GM13976 (cell line): ENCODE data around the gene HDAC10.

Experiments used
- DNase-seq: peaks from one replicate; pipeline ENCODE4 v3.0.0; 2012; ENCODE audit warnings: low spot score
- CTCF ChIP-seq: IDR thresholded peaks from 2 replicates; pipeline ENCODE4 v1.5.1; 2012; ENCODE audit warnings: borderline replicate concordance, mild to moderate bottlenecking; ENCODE audit not compliant: insufficient read depth; ENCODE audit errors: extremely low read depth, missing control alignments, control extremely low read depth
- in situ Hi-C: fragments of 300-500 bp; cut with MboI; formaldehyde crosslinking; loops from one replicate; pipeline ENCODE4 v1.12.0; 2022; ENCODE audit warnings: low sequenced_read_pairs, mixed read lengths, inconsistent platforms; ENCODE audit not compliant: unreplicated experiment

The HDAC10 gene

GRCh38 chr22:50216055-50216683, 34.9 kb downstream of the HDAC10 start:
- no peak for DNase-seq
- in situ Hi-C loops: no loop called here
- no peak for TF ChIP-seq CTCF

GRCh38 chr22:50215297-50216054, 35.6 kb downstream of the HDAC10 start:
- in situ Hi-C loops: no loop called here
- no peak for DNase-seq
- no peak for TF ChIP-seq CTCF

- no peak for DNase-seq
- in situ Hi-C loops: no loop called here
- TF ChIP-seq CTCF: no peak
Measured at GRCh38 chr22:50213263-50213662, 37.8 kb downstream of the HDAC10 start.

GRCh38 chr22:50211147-50211546, 39.9 kb downstream of the HDAC10 start:
- DNase-seq: no peak
- no peak for TF ChIP-seq CTCF
- in situ Hi-C loops: no loop called here

GRCh38 chr22:50210378-50211139, 40.5 kb downstream of the HDAC10 start:
- no peak for DNase-seq
- in situ Hi-C loops: no loop called here
- TF ChIP-seq CTCF: no peak

- in situ Hi-C loops: loop anchor here (10.0 kb wide), 1 partner anchor 55 kb away; no protein-coding TSS in a partner anchor
- peak; percentile 81 for TF ChIP-seq CTCF
- peak; percentile 90 for DNase-seq
Measured at GRCh38 chr22:50209893-50210292, 41.2 kb downstream of the HDAC10 start.
